Measurements from ENCODE around the gene BCL7A. TPM values are rescaled to one million over a fixed set of nuclear protein-coding genes. Genes with fewer than 3 reads are reported as not detected.
"Not testable (repeated sequence)": the region's sequence is repeated elsewhere in the genome, so short reads cannot be mapped to it uniquely, and the experiment has no call there.

BCL7A gene
- total RNA-seq, 1 donor: 4.7 TPM

DNA sequence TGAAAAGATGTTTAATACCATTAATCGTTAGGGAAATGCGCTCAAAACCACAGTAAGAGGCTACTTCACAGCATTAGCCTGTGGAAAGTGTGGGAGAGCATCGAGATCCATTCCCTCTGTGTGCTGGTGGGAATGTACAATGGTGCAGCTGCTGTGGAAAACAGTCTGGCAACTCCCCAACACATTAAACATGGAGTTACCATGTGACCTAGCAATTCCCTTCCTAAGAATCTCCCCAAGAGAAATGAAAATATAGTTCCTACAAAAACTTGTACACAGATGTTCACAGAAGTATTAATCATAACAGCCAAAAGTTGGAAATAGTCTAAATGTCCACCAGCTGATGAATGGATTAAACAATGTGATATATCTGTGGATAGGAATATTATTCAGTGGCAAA is 80.6 kb downstream of the BCL7A start:
- no peaks in the 10 kb centered on the region for H3K9me3 ChIP-seq (ENCODE audit: low read depth, low read length)
- peaks cover 82% of the 10 kb centered on the region for H3K79me2 ChIP-seq (ENCODE audit: insufficient read depth, low read length)
- no peak for DNase-seq (ENCODE audit: insufficient read length, low spot score, missing footprints)
- no peak overlapping the region for H2AFZ ChIP-seq (ENCODE audit: low read length)
- H4K20me1 ChIP-seq (ENCODE audit: insufficient read depth, low read length): peaks cover 16% of the 10 kb centered on the region
- H3K4me2 ChIP-seq (ENCODE audit: insufficient read depth, low read length): no peak overlapping the region
- no peak overlapping the region for H3K4me3 ChIP-seq (ENCODE audit: insufficient read depth, low read length)
- no peak overlapping the region for H3K27ac ChIP-seq (ENCODE audit: low read depth, low read length)
- peaks cover 22% of the 10 kb centered on the region for H3K4me1 ChIP-seq (ENCODE audit: insufficient read depth, low read length)
- TF ChIP-seq, protein P1, sequence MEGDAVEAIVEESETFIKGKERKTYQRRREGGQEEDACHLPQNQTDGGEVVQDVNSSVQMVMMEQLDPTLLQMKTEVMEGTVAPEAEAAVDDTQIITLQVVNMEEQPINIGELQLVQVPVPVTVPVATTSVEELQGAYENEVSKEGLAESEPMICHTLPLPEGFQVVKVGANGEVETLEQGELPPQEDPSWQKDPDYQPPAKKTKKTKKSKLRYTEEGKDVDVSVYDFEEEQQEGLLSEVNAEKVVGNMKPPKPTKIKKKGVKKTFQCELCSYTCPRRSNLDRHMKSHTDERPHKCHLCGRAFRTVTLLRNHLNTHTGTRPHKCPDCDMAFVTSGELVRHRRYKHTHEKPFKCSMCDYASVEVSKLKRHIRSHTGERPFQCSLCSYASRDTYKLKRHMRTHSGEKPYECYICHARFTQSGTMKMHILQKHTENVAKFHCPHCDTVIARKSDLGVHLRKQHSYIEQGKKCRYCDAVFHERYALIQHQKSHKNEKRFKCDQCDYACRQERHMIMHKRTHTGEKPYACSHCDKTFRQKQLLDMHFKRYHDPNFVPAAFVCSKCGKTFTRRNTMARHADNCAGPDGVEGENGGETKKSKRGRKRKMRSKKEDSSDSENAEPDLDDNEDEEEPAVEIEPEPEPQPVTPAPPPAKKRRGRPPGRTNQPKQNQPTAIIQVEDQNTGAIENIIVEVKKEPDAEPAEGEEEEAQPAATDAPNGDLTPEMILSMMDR (IDR thresholded peaks at IDR 0.05; ENCODE audit: extremely low read depth, low read depth, low read length): no peak
- no peaks in the 10 kb centered on the region for H3K27me3 ChIP-seq (ENCODE audit: insufficient read depth, low read length)
- no peaks in the 10 kb centered on the region for H3K36me3 ChIP-seq (ENCODE audit: insufficient read depth, low read length)

- peaks cover 78% of the 10 kb centered on the region for H3K79me2 ChIP-seq (ENCODE audit: insufficient read depth, low read length)
- no peak overlapping the region for H3K4me2 ChIP-seq (ENCODE audit: insufficient read depth, low read length)
- H3K27me3 ChIP-seq (ENCODE audit: insufficient read depth, low read length): no peaks in the 10 kb centered on the region
- TF ChIP-seq, protein P1 (IDR thresholded peaks at IDR 0.05; ENCODE audit: extremely low read depth, low read depth, low read length): no peak
- no peak overlapping the region for H2AFZ ChIP-seq (ENCODE audit: low read length)
- H3K36me3 ChIP-seq (ENCODE audit: insufficient read depth, low read length): no peaks in the 10 kb centered on the region
- DNase-seq (ENCODE audit: insufficient read length, low spot score, missing footprints): no peak
- no peaks in the 10 kb centered on the region for H3K9me3 ChIP-seq (ENCODE audit: low read depth, low read length)
- no peak overlapping the region for H3K4me3 ChIP-seq (ENCODE audit: insufficient read depth, low read length)
- H3K4me1 ChIP-seq (ENCODE audit: insufficient read depth, low read length): peaks cover 28% of the 10 kb centered on the region
- peaks cover 6% of the 10 kb centered on the region for H4K20me1 ChIP-seq (ENCODE audit: insufficient read depth, low read length)
- no peak overlapping the region for H3K27ac ChIP-seq (ENCODE audit: low read depth, low read length)
Observed at GRCh38 chr12:122104844-122105243, 83.2 kb downstream of the BCL7A start.

GRCh38 chr12:122105496-122105895 is 83.8 kb downstream of the BCL7A start:
- H3K4me1 ChIP-seq (ENCODE audit: insufficient read depth, low read length): peaks cover 28% of the 10 kb centered on the region
- not testable (repeated sequence) for H3K9me3 ChIP-seq (ENCODE audit: low read depth, low read length); H2AFZ ChIP-seq (ENCODE audit: low read length); H3K4me3 ChIP-seq (ENCODE audit: insufficient read depth, low read length); H3K4me2 ChIP-seq (ENCODE audit: insufficient read depth, low read length); DNase-seq (ENCODE audit: insufficient read length, low spot score, missing footprints); H3K36me3 ChIP-seq (ENCODE audit: insufficient read depth, low read length); H3K27me3 ChIP-seq (ENCODE audit: insufficient read depth, low read length); H3K27ac ChIP-seq (ENCODE audit: low read depth, low read length); H4K20me1 ChIP-seq (ENCODE audit: insufficient read depth, low read length)
- peaks cover 78% of the 10 kb centered on the region for H3K79me2 ChIP-seq (ENCODE audit: insufficient read depth, low read length)

- Histone ChIP-seq H4K20me1 (ENCODE audit: insufficient read depth, low read length) (peaks cover 4% of the 10 kb centered on the region), H2AFZ (ENCODE audit: low read length) (no peak overlapping the region), H3K79me2 (ENCODE audit: insufficient read depth, low read length) (peaks cover 77% of the 10 kb centered on the region), H3K4me2 (ENCODE audit: insufficient read depth, low read length) (no peak overlapping the region), H3K4me3 (ENCODE audit: insufficient read depth, low read length) (no peak overlapping the region), H3K36me3 (ENCODE audit: insufficient read depth, low read length) (no peaks in the 10 kb centered on the region), H3K4me1 (ENCODE audit: insufficient read depth, low read length) (peaks cover 28% of the 10 kb centered on the region), H3K27ac (ENCODE audit: low read depth, low read length) (peak overlapping the region; percentile 75), H3K27me3 (ENCODE audit: insufficient read depth, low read length) (no peaks in the 10 kb centered on the region), H3K9me3 (ENCODE audit: low read depth, low read length) (no peaks in the 10 kb centered on the region)
- TF ChIP-seq, protein P1 (IDR thresholded peaks at IDR 0.05; ENCODE audit: extremely low read depth, low read depth, low read length): no peak
- no peak for DNase-seq (ENCODE audit: insufficient read length, low spot score, missing footprints)
Observed at GRCh38 chr12:122106843-122107242, 85.2 kb downstream of the BCL7A start.
